Activated naive CD8-positive, alpha-beta T cell treated with anti-CD3 and anti-CD28 coated beads, Interleukin-2, amount 50 U/mL, for 16 hours (primary cell): ENCODE measurements around the gene OMA1.

Experiments used
- DNase-seq: peaks from one replicate; pipeline ENCODE4 v3.0.0-alpha.2; 2020; ENCODE audit warnings: low read depth, low spot score

OMA1 gene

GRCh38 chr1:58459911-58460310 lies 86.6 kb downstream of the OMA1 start:
- no peak for DNase-seq

- no peak for DNase-seq
Observed at GRCh38 chr1:58457023-58457635, 89.4 kb downstream of the OMA1 start.

- DNase-seq, result no peak
Observed at GRCh38 chr1:58456470-58456869, 90.1 kb downstream of the OMA1 start.

GRCh38 chr1:58454807-58455206 lies 91.7 kb downstream of the OMA1 start:
- no peak for DNase-seq

- DNase-seq, result no peak
Observed at GRCh38 chr1:58454385-58454784, 92.1 kb downstream of the OMA1 start.

GRCh38 chr1:58451560-58452191 lies 94.8 kb downstream of the OMA1 start:
- DNase-seq, result no peak

- no peak for DNase-seq
Observed at GRCh38 chr1:58447886-58448285, 98.6 kb downstream of the OMA1 start.

GRCh38 chr1:58447042-58447441 lies 99.5 kb downstream of the OMA1 start:
- DNase-seq, result no peak

- no peak for DNase-seq
Observed at GRCh38 chr1:58446368-58446767, 100.2 kb downstream of the OMA1 start.

GRCh38 chr1:58443986-58444868 lies 102.3 kb downstream of the OMA1 start:
- DNase-seq, result no peak

GRCh38 chr1:58442114-58442513 lies 104.4 kb downstream of the OMA1 start:
- DNase-seq, result no peak

- DNase-seq, result no peak
Observed at GRCh38 chr1:58441699-58442098, 104.8 kb downstream of the OMA1 start.

- no peak for DNase-seq
Observed at GRCh38 chr1:58440696-58441095, 105.8 kb downstream of the OMA1 start.

- DNase-seq, result no peak
Observed at GRCh38 chr1:58439946-58440345, 106.6 kb downstream of the OMA1 start.

- DNase-seq, result no peak
Observed at GRCh38 chr1:58438468-58438867, 108.1 kb downstream of the OMA1 start.

- DNase-seq, result no peak
Observed at GRCh38 chr1:58437623-58438022, 108.9 kb downstream of the OMA1 start.

- no peak for DNase-seq
Observed at GRCh38 chr1:58436615-58437297, 109.8 kb downstream of the OMA1 start.

GRCh38 chr1:58435376-58435775 lies 111.2 kb downstream of the OMA1 start:
- no peak for DNase-seq

- DNase-seq, result no peak
Observed at GRCh38 chr1:58434607-58435006, 111.9 kb downstream of the OMA1 start.

- DNase-seq, result no peak
Observed at GRCh38 chr1:58434181-58434580, 112.3 kb downstream of the OMA1 start.

- DNase-seq, result no peak
Observed at GRCh38 chr1:58432851-58433668, 113.5 kb downstream of the OMA1 start.
